Tibial artery (tissue), 4 donors: Measurements from ENCODE around the gene EPN1.

Experiments used
- DNase-seq, 2 donors: peaks; one replicate each; pipeline ENCODE4 v3.0.0-alpha.2; 2019
- H3K27ac ChIP-seq, 2 donors: fragments of 200-600 bp; sonication (generic) in 1 of 2; 1 replicate in 1 of 2; 2 replicates in 1 of 2; pipeline ENCODE4 v1.5.1; 2018 to 2019; ENCODE audit warnings: mild to moderate bottlenecking in 1 of 2
- H3K27me3 ChIP-seq, 2 donors: fragments of 200-600 bp; sonication (generic) in 1 of 2; one replicate each; pipeline versions ENCODE4 v1.5.1 to v1.6.0; 2016 to 2019
- H3K36me3 ChIP-seq, 3 donors: fragments of 200-600 bp; sonication (generic) in 2 of 3; one replicate each; pipeline ENCODE4 v1.5.1; 2016 to 2019; ENCODE audit warnings: mild to moderate bottlenecking in 2 of 3
- H3K4me1 ChIP-seq, 4 donors: fragments of 200-600 bp; sonication (generic) in 2 of 4; 1 replicate in 3 of 4; 2 replicates in 1 of 4; pipeline ENCODE4 v1.5.1; 2016 to 2019
- H3K4me3 ChIP-seq, 2 donors: fragments of 200-600 bp; sonication (generic) in 1 of 2; 1 replicate in 1 of 2; 2 replicates in 1 of 2; pipeline ENCODE4 v1.5.1; 2018 to 2019; ENCODE audit warnings: mild to moderate bottlenecking in 2 of 2
- H3K9me3 ChIP-seq, 3 donors: fragments of 200-600 bp; sonication (generic) in 1 of 3; one replicate each; pipeline ENCODE4 v1.5.1; 2016 to 2019
- CTCF ChIP-seq, 2 experiments: fragments of 200-600 bp in 1 of 2; fragments of 450-650 bp in 1 of 2; IDR thresholded peaks; one replicate each; pipeline ENCODE4 v1.5.1; 2017 to 2019; ENCODE audit warnings: antibody characterized with exemption in 2 of 2, mild to moderate bottlenecking in 1 of 2, moderate library complexity in 1 of 2
- intact Hi-C: fragments of 100-400 bp; cut with DNase I; formaldehyde crosslinking; loops from one replicate; pipeline ENCODE4 v1.15.0; 2023; ENCODE audit warnings: low total_unique reads

Gene EPN1

GRCh38 chr19:55669418-55670279 is 5.4 kb upstream of the EPN1 start:
- Histone ChIP-seq H3K4me1 (peaks cover 0 to 15% (median 9%) of the 10 kb centered on the region in 4 donors), H3K9me3 (no peaks in the 10 kb centered on the region), H3K36me3 (peaks cover 61 to 87% (median 68%) of the 10 kb centered on the region in 3 donors), H3K27me3 (no peaks in the 10 kb centered on the region), H3K27ac (no peak overlapping the region), H3K4me3 (no peak overlapping the region)
- DNase-seq: no peak
- TF ChIP-seq CTCF (IDR thresholded peaks at IDR 0.05): no peak
- intact Hi-C loops: no loop called here

- H3K4me1 ChIP-seq: peaks cover 0 to 16% (median 10%) of the 10 kb centered on the region in 4 donors
- no peak for TF ChIP-seq CTCF (IDR thresholded peaks at IDR 0.05)
- H3K9me3 ChIP-seq: no peaks in the 10 kb centered on the region
- intact Hi-C loops: no loop called here
- H3K36me3 ChIP-seq: peaks cover 57 to 79% (median 61%) of the 10 kb centered on the region in 3 donors
- no peaks in the 10 kb centered on the region for H3K27me3 ChIP-seq
- H3K27ac ChIP-seq: no peak overlapping the region
- peak in 1 of 2 donors; percentile 68 for DNase-seq
- H3K4me3 ChIP-seq: no peak overlapping the region
These were observed 4.6 kb upstream of the EPN1 start for GRCh38 chr19:55670280-55671053.

- no peak for DNase-seq
- H3K4me3 ChIP-seq: no peak overlapping the region
- H3K36me3 ChIP-seq: peaks cover 52 to 74% (median 56%) of the 10 kb centered on the region in 3 donors
- no peaks in the 10 kb centered on the region for H3K9me3 ChIP-seq
- H3K27ac ChIP-seq: no peak overlapping the region
- no peak for TF ChIP-seq CTCF (IDR thresholded peaks at IDR 0.05)
- intact Hi-C loops: no loop called here
- no peaks in the 10 kb centered on the region for H3K27me3 ChIP-seq
- H3K4me1 ChIP-seq: peaks cover 0 to 20% (median 14%) of the 10 kb centered on the region in 4 donors
These were observed 4.0 kb upstream of the EPN1 start for GRCh38 chr19:55671054-55671378.

GRCh38 chr19:55672418-55672817 is 2.6 kb upstream of the EPN1 start:
- TF ChIP-seq CTCF (IDR thresholded peaks at IDR 0.05): no peak
- H3K27ac ChIP-seq: no peak overlapping the region
- intact Hi-C loops: no loop called here
- H3K27me3 ChIP-seq: no peaks in the 10 kb centered on the region
- no peak for DNase-seq
- H3K4me1 ChIP-seq: peaks cover 0 to 34% (median 28%) of the 10 kb centered on the region in 4 donors
- H3K4me3 ChIP-seq: no peak overlapping the region
- H3K36me3 ChIP-seq: peaks cover 39 to 61% (median 42%) of the 10 kb centered on the region in 3 donors
- no peaks in the 10 kb centered on the region for H3K9me3 ChIP-seq

GRCh38 chr19:55673465-55673864 is 1.6 kb upstream of the EPN1 start:
- Histone ChIP-seq H3K9me3 (no peaks in the 10 kb centered on the region), H3K27me3 (no peaks in the 10 kb centered on the region), H3K4me3 (no peak overlapping the region), H3K4me1 (peaks cover 0 to 43% (median 35%) of the 10 kb centered on the region in 4 donors), H3K27ac (no peak overlapping the region), H3K36me3 (peaks cover 30 to 61% (median 38%) of the 10 kb centered on the region in 3 donors)
- no peak for TF ChIP-seq CTCF (IDR thresholded peaks at IDR 0.05)
- no peak for DNase-seq
- intact Hi-C loops: no loop called here
